K562 (cell line): Measurements from ENCODE around the gene DYNLT2. TPM values are rescaled to one million over a fixed set of nuclear protein-coding genes. Genes with fewer than 3 reads are reported as not detected.

Experiments used
- AFF4 ChIP-seq: sonication (generic); formaldehyde crosslinking; IDR thresholded peaks from 2 replicates; pipeline ENCODE4 v1.8.0; 2023; ENCODE audit warnings: mild to moderate bottlenecking, missing genetic modification reagents
- BACH1 ChIP-seq: fragments of 200-800 bp; sonication (Bioruptor generic); IDR thresholded peaks from 2 replicates; pipeline ENCODE4 v1.6.1; 2016; ENCODE audit warnings: missing genetic modification characterization, missing compliant biosample characterization
- DIDO1 ChIP-seq: fragments of 450-650 bp; IDR thresholded peaks from 2 replicates; pipeline ENCODE4 v1.6.1; 2016; ENCODE audit warnings: low read depth, missing biosample characterization, missing genetic modification characterization
- HIVEP1 ChIP-seq: fragments of 250-450 bp; sonication (Bioruptor Pico); IDR thresholded peaks from 2 replicates; pipeline ENCODE4 v1.4.0; 2020; ENCODE audit warnings: mild to moderate bottlenecking
- HNRNPH1 ChIP-seq: fragments of 200-400 bp; formaldehyde crosslinking; optimal IDR thresholded peaks from 2 replicates; pipeline ENCODE3; 2017; ENCODE audit warnings: low read depth, mild to moderate bottlenecking, low read length, moderate library complexity
- NELFE ChIP-seq: IDR thresholded peaks from 2 replicates; pipeline ENCODE4 v1.6.1; 2011; ENCODE audit warnings: mild to moderate bottlenecking; ENCODE audit not compliant: insufficient read depth, insufficient read length
- PYGO2 ChIP-seq: fragments of 450-650 bp; IDR thresholded peaks from 2 replicates; pipeline ENCODE4 v1.6.1; 2016; ENCODE audit warnings: mild to moderate bottlenecking, missing genetic modification characterization, moderate library complexity, missing compliant biosample characterization
- RBM14 ChIP-seq: fragments of 200-400 bp; formaldehyde crosslinking; IDR thresholded peaks from 2 replicates; pipeline ENCODE4 v1.6.1; 2018; ENCODE audit warnings: low read depth, mild to moderate bottlenecking, low read length, moderate library complexity, borderline replicate concordance; ENCODE audit not compliant: insufficient read depth
- SMAD1 ChIP-seq: fragments of 150-350 bp; IDR thresholded peaks from 2 replicates; pipeline ENCODE4 v1.6.1; 2014; ENCODE audit warnings: low read length, low read depth; ENCODE audit not compliant: partially characterized antibody
- SMARCA5 ChIP-seq: fragments of 450-650 bp; IDR thresholded peaks from 2 replicates; pipeline ENCODE4 v1.6.1; 2016
- SP1 ChIP-seq: sonication (generic); formaldehyde crosslinking; IDR thresholded peaks from 2 replicates; pipeline ENCODE4 v1.8.1; 2022; ENCODE audit warnings: mild to moderate bottlenecking, missing genetic modification reagents
- TRIM24 ChIP-seq, 2 experiments: fragments of 450-650 bp; IDR thresholded peaks; 2 replicates each; pipeline ENCODE4 v1.6.1; 2016
- VEZF1 ChIP-seq: fragments of 200-800 bp; sonication (Bioruptor generic); IDR thresholded peaks from 2 replicates; pipeline ENCODE4 v1.6.1; 2017; ENCODE audit warnings: missing genetic modification characterization, missing compliant biosample characterization
- ZNF253 ChIP-seq: fragments of 250-450 bp; sonication (Bioruptor Pico); conservative IDR thresholded peaks from 2 replicates; pipeline ENCODE4 v1.6.1; 2021; ENCODE audit warnings: mild to moderate bottlenecking
- ZNF274 ChIP-seq: IDR thresholded peaks from 2 replicates; pipeline ENCODE4 v1.6.1; 2011; ENCODE audit warnings: low read depth, mild to moderate bottlenecking, low read length, moderate library complexity, borderline replicate concordance
- ZNF395 ChIP-seq: fragments of 200-800 bp; sonication (Bioruptor generic); IDR thresholded peaks from 2 replicates; pipeline ENCODE4 v1.6.1; 2017; ENCODE audit warnings: missing genetic modification characterization, missing compliant biosample characterization
- ZNF707 ChIP-seq: fragments of 250-450 bp; sonication (Bioruptor Pico); conservative IDR thresholded peaks from 2 replicates; pipeline ENCODE4 v1.8.0; 2022; ENCODE audit warnings: inconsistent platforms, mild to moderate bottlenecking, moderate library complexity
- polyA plus RNA-seq, 8 experiments: library from polyadenylated mRNA; depleted of rRNA in 4 of 8; stranded (reverse) in 5 of 8; unstranded in 3 of 8; fragments of >200 nt; fragmentation: Nextera tagmentation in 2 of 8; fragmentation: Illumina TruSeq in 1 of 8; extraction: Ambion mirVana in 2 of 8; extraction: Trizol in 1 of 8; gene quantifications; 2 replicates each; pipeline versions ENCODE4 v1.2.1 to v1.2.3, GENCODE V29; 2011 to 2014; ENCODE audit warnings: inconsistent platforms in 1 of 8, missing spikeins in 1 of 8
- total RNA-seq, 7 experiments: library from RNA; depleted of rRNA in 6 of 7; stranded (reverse); fragments of >200 nt in 6 of 7; fragmentation: Illumina TruSeq in 2 of 7; extraction: Trizol in 2 of 7; gene quantifications; 2 replicates each; pipeline versions ENCODE4 v1.2.1 to v1.2.3, GENCODE V29; 2011 to 2021; ENCODE audit warnings: low replicate concordance in 1 of 7
- TF ChIP-seq, protein P1 (sequence below), 2 experiments: fragments of 450-650 bp in 1 of 2; sonication (generic) in 1 of 2; formaldehyde crosslinking; conservative IDR thresholded peaks; 2 replicates each; pipeline versions ENCODE4 v1.4.0 to v1.8.1; 2020 to 2022; ENCODE audit warnings: mild to moderate bottlenecking in 1 of 2, missing genetic modification reagents in 1 of 2

Gene DYNLT2
- total and polyA plus RNA-seq, 9 of the 15 experiments (the other 6 are each of a cell fraction or from before 2014, with no cell fraction given) = 2.0 to 12.8 (median 6.3) TPM

- TF ChIP-seq AFF4 = peak; percentile 88; the same call in 1 of the 2 replicates
- TF ChIP-seq RBM14 = 0 out of 2 replicates have a peak, but pooled peaks have one; percentile 43
- 0 out of 2 replicates have a peak, but pooled peaks have one; percentile 46 for TF ChIP-seq DIDO1 (tag)
- no peak for TF ChIP-seq HNRNPH1
- TF ChIP-seq HIVEP1 (CRISPR knock-in tag) = no peak
- TF ChIP-seq BACH1 = no peak
- no peak for TF ChIP-seq SMARCA5
- no peak for TF ChIP-seq ZNF253 (CRISPR knock-in tag)
- peak; percentile 67 for TF ChIP-seq SMAD1
- TF ChIP-seq, protein P1, sequence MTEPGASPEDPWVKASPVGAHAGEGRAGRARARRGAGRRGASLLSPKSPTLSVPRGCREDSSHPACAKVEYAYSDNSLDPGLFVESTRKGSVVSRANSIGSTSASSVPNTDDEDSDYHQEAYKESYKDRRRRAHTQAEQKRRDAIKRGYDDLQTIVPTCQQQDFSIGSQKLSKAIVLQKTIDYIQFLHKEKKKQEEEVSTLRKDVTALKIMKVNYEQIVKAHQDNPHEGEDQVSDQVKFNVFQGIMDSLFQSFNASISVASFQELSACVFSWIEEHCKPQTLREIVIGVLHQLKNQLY (CRISPR knock-in tag; conservative IDR thresholded peaks at IDR 0.05) = 0 out of 4 replicates have a peak, but pooled peaks of 1 of the 2 experiments have one; percentile 63
- TF ChIP-seq ZNF274 = no peak
- no peak for TF ChIP-seq TRIM24 (IDR thresholded peaks at IDR 0.05)
- TF ChIP-seq ZNF395 (CRISPR knock-in tag) = peak; percentile 31; the same call in 1 of the 2 replicates
- peak; percentile 84 for TF ChIP-seq VEZF1 (CRISPR knock-in tag)
- peak; percentile 11 for TF ChIP-seq NELFE
- no peak for TF ChIP-seq PYGO2 (tag)
- no peak for TF ChIP-seq ZNF707 (CRISPR knock-in tag)
- TF ChIP-seq SP1 (CRISPR knock-in tag) = peak; percentile 71; the same call in 1 of the 2 replicates
Measured at GRCh38 chr6:169751242-169752073, at the start of gene DYNLT2, which contains the start of gene ERMARD (continued).
